ENCODE data around the gene VPS4B.
A peak's percentile ranks its signal among the peaks of the same experiment; 100 is the strongest.

VPS4B gene

DNA sequence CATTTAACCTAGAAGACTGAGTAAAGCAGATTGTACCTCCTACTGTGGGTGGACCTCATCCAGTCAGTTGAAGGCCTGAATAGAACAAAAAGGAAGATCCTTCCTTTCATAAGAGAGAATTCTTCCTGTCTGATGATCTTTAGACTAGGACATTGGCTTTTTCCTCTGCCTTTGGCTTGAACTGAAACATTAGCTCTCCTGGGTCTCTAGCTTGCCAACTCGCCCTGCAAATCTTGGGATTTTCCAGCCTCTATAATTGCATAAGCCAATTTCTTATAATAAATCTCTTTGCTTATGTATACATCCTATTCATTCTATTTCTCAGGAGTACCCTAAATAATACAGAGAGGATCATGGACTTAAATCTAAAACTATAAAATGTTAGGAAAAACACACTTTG, 49.1 kb downstream of the VPS4B start:
- no peak overlapping the region for H3K4me2 ChIP-seq
- H4K20me1 ChIP-seq (ENCODE audit: insufficient read depth): no peaks in the 10 kb centered on the region
- H3K36me3 ChIP-seq (ENCODE audit: insufficient read depth): no peaks in the 10 kb centered on the region; the same call in 1 of the 2 replicates
- TF ChIP-seq CTCF (conservative IDR thresholded peaks at IDR 0.05; ENCODE audit: low read depth, low read length): no peak
- no peak overlapping the region for H2AFZ ChIP-seq (ENCODE audit: low read depth)
- H3K4me1 ChIP-seq (ENCODE audit: low read depth, poor library complexity, severe bottlenecking): peaks cover 3% of the 10 kb centered on the region
- no peak overlapping the region for H3K9ac ChIP-seq
- no peaks in the 10 kb centered on the region for H3K27me3 ChIP-seq (ENCODE audit: insufficient read depth, low read depth)
- H3K79me2 ChIP-seq (ENCODE audit: insufficient read depth, low read depth): no peaks in the 10 kb centered on the region
- no peak overlapping the region for H3K4me3 ChIP-seq (IDR thresholded peaks at IDR 0.05; ENCODE audit: insufficient read depth, low read depth, low read length)
- H3K27ac ChIP-seq: no peak overlapping the region

DNA sequence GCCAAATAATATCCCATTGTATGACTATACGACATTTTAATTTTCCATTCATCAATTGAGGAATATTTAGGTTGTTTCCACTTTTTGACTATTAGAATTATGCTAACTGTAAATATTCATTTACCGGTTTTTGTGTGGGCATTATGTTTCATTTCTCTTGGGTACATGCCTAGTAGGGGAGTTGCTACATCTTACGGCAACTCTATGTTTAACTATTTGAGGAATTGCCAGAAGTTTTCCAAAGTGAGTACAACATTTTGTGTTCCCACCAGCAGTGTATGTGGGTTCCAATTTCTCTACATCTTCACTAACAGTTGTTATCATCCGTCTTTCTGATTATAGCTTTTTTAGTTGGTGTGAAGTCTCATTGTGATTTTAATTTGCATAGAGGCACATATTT, 53.7 kb downstream of the VPS4B start:
- no peaks in the 10 kb centered on the region for H3K27me3 ChIP-seq (ENCODE audit: insufficient read depth, low read depth)
- no peaks in the 10 kb centered on the region; the same call in 1 of the 2 replicates for H3K36me3 ChIP-seq (ENCODE audit: insufficient read depth)
- no peak overlapping the region for H2AFZ ChIP-seq (ENCODE audit: low read depth)
- no peaks in the 10 kb centered on the region for H3K79me2 ChIP-seq (ENCODE audit: insufficient read depth, low read depth)
- H3K9ac ChIP-seq: no peak overlapping the region
- no peak for TF ChIP-seq CTCF (conservative IDR thresholded peaks at IDR 0.05; ENCODE audit: low read depth, low read length)
- peaks cover 18% of the 10 kb centered on the region for H3K4me1 ChIP-seq (ENCODE audit: low read depth, poor library complexity, severe bottlenecking)
- H3K27ac ChIP-seq: no peak overlapping the region
- H3K4me2 ChIP-seq: peak overlapping the region; percentile 58; the same call in 1 of the 2 replicates
- no peaks in the 10 kb centered on the region for H4K20me1 ChIP-seq (ENCODE audit: insufficient read depth)
- H3K4me3 ChIP-seq (IDR thresholded peaks at IDR 0.05; ENCODE audit: insufficient read depth, low read depth, low read length): no peak overlapping the region

DNA sequence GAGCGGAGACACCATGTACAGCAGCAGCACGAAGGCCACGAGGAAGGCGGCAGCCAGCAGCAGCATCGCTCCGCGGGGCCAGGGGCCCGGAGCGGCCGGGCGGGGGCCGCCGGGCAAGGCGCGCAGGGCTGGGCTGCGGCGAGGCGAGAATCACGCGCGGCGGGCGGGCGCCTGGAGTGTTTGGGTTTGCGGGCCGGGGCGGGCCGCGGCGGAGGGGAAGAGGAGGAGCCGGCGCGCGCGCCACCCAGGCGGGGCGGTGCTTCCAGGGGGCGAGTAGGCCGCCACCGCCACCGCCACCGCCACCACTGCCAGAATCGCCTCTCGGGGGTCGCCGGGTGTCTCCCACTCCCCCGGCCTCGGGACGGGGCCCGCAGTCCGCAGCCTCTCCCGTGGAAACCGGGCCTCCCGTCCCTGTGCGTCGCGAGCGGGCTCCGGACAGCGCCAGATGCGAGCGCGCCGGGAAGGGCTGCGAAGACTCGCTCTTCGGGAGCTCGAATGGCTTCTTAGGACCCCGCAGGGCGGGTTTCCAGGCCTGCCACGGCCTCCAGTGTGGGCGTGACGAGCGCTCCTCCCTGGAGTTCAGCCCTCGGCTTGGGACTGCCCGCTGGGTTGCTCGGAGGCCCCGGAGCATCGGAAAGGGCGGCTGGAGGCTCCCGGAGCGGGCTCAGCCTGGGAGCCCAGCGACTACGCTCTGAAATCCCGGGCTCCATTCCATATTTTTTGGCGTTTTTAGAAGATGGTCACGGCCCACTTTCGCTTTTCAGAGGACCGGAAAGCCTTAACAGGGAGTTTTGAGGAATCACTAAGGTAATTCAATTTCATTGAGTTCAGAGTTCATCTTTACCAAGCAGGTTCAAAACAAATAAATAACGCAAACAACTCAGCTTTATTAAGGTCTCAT, 55.0 kb downstream of the VPS4B start, which contains the start of gene KDSR:
KDSR (minus strand) TSS at position 154 of the 901 bp plus-strand sequence; CDS start at position 66, 88 bp downstream.
- peak within 1 kb of the TSS; percentile 25 for H3K27ac ChIP-seq
- no peaks in the 10 kb centered on the region for H3K79me2 ChIP-seq (ENCODE audit: insufficient read depth, low read depth)
- peak within 1 kb of the TSS; percentile 44 for H3K4me3 ChIP-seq (IDR thresholded peaks at IDR 0.05; ENCODE audit: insufficient read depth, low read depth, low read length)
- H2AFZ ChIP-seq (ENCODE audit: low read depth): peak within 1 kb of the TSS; percentile 97
- H4K20me1 ChIP-seq (ENCODE audit: insufficient read depth): no peaks in the 10 kb centered on the region
- no peaks in the 10 kb centered on the region for H3K27me3 ChIP-seq (ENCODE audit: insufficient read depth, low read depth)
- no peaks in the 10 kb centered on the region; the same call in 1 of the 2 replicates for H3K36me3 ChIP-seq (ENCODE audit: insufficient read depth)
- no peak for TF ChIP-seq CTCF (conservative IDR thresholded peaks at IDR 0.05; ENCODE audit: low read depth, low read length)
- H3K4me1 ChIP-seq (ENCODE audit: low read depth, poor library complexity, severe bottlenecking): peaks cover 18% of the 10 kb centered on the region
- peak within 1 kb of the TSS; percentile 73 for H3K9ac ChIP-seq
- H3K4me2 ChIP-seq: peak within 1 kb of the TSS; percentile 84

GRCh38 chr18:63366213-63367052, 55.8 kb downstream of the VPS4B start:
- Histone ChIP-seq H4K20me1 (ENCODE audit: insufficient read depth) (no peaks in the 10 kb centered on the region), H2AFZ (ENCODE audit: low read depth) (peak overlapping the region; percentile 97), H3K4me1 (ENCODE audit: low read depth, poor library complexity, severe bottlenecking) (peaks cover 18% of the 10 kb centered on the region), H3K4me3 (IDR thresholded peaks at IDR 0.05; ENCODE audit: insufficient read depth, low read depth, low read length) (peak overlapping the region; percentile 44), H3K4me2 (peak overlapping the region; percentile 84), H3K79me2 (ENCODE audit: insufficient read depth, low read depth) (no peaks in the 10 kb centered on the region), H3K27me3 (ENCODE audit: insufficient read depth, low read depth) (no peaks in the 10 kb centered on the region), H3K36me3 (ENCODE audit: insufficient read depth) (no peaks in the 10 kb centered on the region), H3K9ac (peak overlapping the region; percentile 73), H3K27ac (peak overlapping the region; percentile 25; the same call in 1 of the 2 replicates)
- no peak for TF ChIP-seq CTCF (conservative IDR thresholded peaks at IDR 0.05; ENCODE audit: low read depth, low read length)
